GM18507 (cell line): ENCODE data around the gene PFDN1.
"Not testable (repeated sequence)": the region's sequence is repeated elsewhere in the genome, so short reads cannot be mapped to it uniquely, and the experiment has no call there.

Experiments
- DNase-seq: peaks from one replicate; pipeline ENCODE4 v3.0.0; 2011; ENCODE audit warnings: low read depth; ENCODE audit not compliant: insufficient read length; ENCODE audit errors: extremely low spot score
- FAIRE-seq: peaks from 2 replicates; lab custom pipeline; 2011; peaks lifted over from hg19 to GRCh38; lab: Jason Lieb, UNC

The PFDN1 gene

DNA sequence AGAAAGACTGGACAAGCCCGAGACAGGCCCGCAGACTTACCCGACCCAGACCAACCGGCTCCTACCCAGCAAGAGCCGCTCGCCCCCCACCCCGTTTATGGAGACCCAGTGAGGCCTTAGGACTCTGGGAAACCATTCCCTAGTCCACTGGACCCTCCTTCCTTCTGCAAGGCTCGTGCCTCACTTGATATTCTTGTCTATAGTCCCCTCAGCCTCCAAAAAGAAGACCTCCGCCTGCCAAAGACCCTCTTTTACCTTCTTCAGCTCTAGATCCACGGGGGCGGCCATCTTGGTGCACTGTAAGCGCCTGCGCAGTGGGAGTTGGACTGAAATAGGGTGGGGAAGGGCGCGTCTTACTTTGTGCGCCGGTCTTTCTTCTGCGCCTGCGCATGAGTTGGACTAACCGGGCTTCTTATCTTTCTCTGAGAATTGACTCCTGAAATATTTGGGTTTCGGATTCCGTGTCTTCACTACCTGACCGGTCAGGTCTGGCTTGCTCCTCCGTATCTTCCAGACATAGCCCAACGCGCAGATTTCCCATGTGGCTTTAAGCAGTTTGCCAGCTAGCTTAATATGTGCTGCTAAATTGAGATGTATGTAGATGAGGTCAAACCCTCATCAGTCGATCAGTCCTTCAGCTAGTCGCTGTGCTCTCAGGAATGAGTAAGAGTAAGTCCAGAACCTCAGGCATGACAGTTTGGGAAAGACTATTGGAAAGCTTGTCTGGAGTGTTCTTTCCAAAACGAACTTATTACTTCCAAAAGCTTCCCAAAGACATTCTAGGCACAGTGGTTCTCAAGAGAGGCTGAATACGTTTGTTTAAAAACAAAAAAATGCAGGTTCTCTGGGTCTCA is at the start of gene PFDN1:
Gene PFDN1, minus strand, starts transcription at position 316 of the 854 bp plus-strand sequence. Its CDS starts 28 bp downstream, at position 288.
- peak; percentile 94 for FAIRE-seq
- peak; percentile 96 for DNase-seq

DNA sequence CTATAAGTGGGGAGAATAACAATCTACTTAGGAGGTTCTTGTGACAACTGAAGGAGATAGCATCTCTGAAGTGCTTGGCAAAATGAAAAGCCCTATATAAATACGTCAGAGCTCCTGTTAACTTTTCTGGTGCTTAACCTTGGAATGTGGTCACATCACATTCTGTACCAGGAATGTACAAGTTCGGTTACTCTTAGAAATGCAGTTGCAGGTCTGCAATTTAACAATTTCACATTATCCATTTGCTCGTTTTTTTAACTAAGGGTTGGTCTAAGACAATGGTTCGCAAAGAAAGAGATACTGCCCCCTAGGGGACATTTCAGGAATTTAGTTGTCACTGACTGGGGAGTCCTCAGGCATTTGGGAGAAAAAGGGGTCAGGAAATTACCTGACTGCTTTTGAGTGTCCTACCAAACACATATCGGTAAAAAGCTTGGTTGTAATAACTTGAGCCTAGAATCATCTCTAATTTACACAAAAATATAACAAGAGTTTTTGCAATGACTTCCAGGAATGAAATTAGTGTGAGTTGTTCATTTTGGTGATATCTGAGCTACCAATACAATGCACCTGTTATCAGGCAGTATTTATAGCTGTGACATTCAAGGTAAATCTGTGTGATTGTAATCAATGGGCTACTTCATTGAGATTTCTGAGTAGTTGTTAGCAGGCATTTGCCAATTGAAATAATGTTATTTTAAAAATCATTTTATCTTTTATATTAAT is 48.9 kb upstream of the PFDN1 start:
- FAIRE-seq: peak; percentile 84
- DNase-seq: peak; percentile 45

DNA sequence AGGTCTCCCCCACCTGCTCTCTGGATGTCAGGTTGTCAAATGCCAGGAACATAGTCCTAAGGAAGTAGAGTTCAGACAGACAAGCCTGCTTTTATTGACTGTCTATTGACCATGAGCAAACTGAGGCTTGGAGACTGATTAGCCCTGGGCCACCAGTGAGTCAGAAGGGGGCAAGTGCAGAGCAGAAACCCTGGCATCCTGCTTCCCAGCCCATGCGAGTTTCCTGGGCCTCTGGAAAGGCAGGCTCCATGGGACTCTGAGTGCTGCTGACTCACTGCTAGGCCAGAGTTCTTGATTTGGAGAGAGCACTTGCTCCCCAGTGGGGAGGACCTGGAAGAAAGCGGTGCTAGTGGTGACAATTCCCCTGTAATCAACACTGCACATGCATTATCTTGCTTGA is 46.3 kb upstream of the PFDN1 start:
- FAIRE-seq (no peak), DNase-seq (no peak)

- no peak for FAIRE-seq
Observed at GRCh38 chr5:140348104-140348503, 45.2 kb upstream of the PFDN1 start.

DNA sequence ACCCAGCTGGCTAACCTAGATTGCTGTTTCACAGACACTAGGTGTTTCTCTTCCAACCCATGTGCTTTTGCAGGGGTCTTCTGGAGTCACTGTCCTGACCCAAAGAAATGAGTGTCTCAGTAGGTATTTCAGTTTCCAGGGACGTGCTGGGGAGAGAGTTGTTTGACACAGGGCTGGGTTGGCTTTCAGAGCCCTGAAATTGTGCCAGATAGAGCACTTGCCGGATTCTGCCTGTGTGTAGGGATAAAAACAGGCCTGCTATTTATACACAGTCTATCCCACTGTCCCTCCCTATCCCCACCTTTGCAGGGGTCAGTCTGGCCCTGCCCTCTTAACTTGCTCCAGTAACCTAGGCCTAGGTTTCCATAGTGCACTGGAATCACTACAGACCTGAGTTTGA is 44.5 kb upstream of the PFDN1 start:
- no peak for DNase-seq
- no peak for FAIRE-seq

More at GRCh38 chr5:140348104-140348503, 45.2 kb upstream of the PFDN1 start:
- DNase-seq: no peak

- FAIRE-seq: peak; percentile 69
- peak; percentile 63 for DNase-seq
Observed at GRCh38 chr5:140346348-140347221, 43.7 kb upstream of the PFDN1 start, which contains the start of gene HBEGF. Gene HBEGF (minus strand): TSS chr5:140346603. CDS start chr5:140346328, 275 bp downstream.

DNA sequence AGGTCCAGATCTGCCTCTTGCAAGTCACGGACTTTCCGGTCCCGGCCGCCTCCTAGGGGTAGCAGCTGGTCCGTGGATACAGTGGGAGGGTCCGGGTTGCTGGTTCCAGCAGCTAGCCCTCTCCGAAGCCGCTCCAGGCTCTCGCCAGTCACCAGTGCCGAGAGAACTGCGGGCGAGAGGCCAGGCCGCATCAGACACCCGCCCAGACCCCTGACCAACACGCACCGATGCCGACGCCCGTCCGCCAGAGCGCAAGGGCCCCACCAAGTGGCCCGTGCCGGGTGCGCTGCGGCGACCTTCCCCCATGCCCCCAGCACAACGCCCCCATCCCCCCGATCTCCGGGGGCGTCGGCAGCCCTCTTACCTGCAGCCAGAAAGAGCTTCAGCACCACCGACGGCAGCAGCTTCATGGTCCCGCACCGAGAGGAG is 43.0 kb upstream of the PFDN1 start:
- FAIRE-seq: no peak

GRCh38 chr5:140344683-140345423 is 42.0 kb upstream of the PFDN1 start:
- FAIRE-seq (no peak), DNase-seq (no peak)

More for the DNA sequence above, 43.0 kb upstream of the PFDN1 start:
- no peak for DNase-seq

DNA sequence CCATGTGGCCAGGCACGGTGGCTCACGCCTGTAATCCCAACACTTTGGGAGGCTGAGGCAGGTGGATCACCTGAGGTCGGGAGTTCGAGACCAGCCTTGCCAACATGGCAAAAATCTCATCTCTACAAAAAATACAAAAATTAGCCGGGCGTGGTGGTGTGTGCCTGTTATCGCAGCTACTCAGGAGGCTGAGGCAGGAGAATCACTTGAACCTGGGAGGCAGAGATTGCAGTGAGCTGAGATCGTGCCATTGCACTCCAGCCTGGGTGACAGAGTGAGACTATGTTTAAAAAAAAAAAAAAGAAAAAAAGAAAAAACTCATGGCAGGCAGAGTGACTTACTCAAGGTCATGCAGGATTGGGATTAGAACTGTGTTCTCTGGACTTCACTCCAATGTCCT is 40.9 kb upstream of the PFDN1 start:
- not testable (repeated sequence) for FAIRE-seq, DNase-seq

DNA sequence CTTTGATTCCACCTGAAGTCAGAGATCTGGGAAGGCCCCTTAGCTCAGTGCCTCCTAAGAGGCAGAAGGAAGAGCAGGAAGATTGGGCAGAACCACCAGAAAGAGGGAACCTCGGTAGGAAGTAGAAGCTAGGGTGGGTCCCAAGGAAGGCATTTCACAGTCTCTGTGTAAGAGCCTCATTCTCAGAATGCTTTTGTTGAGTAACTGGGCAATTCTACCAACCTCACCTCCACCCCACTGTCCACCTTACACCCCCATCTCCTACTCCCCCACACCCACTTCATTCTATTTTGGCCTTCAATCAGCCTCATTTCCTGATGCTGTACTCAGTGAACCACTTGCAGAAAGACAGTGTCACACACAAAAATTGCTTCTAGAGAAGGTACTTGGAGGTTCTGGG is 40.0 kb upstream of the PFDN1 start:
- DNase-seq (no peak), FAIRE-seq (no peak)

- DNase-seq (peak; percentile 25), FAIRE-seq (peak; percentile 75)
Observed at GRCh38 chr5:140342287-140342686, 39.4 kb upstream of the PFDN1 start.

DNA sequence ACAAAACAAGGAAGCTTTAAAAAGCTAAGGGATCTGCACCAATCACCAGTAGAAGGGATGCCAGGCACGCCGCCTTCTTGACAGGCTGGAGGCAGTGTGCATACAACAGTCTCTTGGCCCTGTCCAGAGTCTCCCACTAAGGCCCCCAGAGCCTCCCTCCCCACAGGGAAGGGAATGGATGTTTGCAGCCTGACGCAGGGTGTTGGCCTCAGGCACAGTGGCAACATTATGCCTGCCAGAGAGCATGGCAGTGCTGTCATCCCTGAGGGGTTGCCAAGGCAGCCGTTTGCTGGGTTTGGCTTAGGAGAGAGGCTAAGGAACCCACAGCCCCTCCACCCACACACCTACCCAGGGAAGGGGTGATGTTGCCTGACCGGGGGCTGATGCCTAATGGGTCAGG is 38.7 kb upstream of the PFDN1 start:
- DNase-seq (no peak), FAIRE-seq (no peak)

DNA sequence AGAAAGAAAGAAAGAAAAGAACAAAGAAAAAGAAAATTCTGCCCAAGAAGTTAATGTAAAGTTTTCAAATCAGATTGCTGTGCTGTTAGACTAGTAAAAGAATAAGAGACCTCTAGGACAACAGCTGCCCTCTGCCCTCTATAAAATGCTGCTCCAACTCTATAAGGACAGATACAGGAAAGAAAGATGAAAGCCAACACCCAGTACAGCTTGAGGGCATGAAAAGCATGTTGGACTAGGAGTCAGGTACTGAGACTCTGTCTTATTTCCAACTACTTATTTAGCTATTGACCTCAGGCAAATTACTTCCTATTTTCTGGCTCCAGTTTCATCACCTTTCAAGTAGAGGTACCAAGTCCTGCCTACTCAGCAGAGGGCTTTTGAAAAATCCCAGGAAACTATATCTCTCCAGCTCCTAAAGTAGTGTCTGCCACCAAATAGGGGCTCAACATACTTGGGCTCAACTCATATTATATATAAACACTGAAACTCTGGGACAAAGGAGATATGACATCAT is 37.8 kb upstream of the PFDN1 start:
- no peak for DNase-seq
- peak; percentile 63 for FAIRE-seq

DNA sequence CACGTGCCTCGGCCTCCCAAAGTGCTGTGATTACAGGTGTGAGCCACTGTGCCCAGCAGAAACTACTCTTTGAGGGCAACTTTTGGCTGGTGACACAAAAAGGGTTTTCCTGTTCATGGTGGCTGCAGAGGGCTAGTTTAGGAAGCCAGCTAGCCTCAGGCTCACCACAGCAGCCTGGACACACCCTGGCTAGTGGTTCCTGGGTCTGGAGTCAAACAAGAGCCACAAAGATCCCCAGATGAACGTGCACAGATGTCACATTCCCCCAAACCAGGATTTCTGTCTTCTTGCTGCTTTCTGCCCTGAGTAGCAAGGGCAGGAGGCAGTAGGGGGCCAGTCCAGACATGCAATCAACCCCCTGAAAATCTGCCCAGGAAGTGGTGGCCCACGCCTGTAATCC is 36.7 kb upstream of the PFDN1 start:
- DNase-seq: no peak
- FAIRE-seq: no peak

DNA sequence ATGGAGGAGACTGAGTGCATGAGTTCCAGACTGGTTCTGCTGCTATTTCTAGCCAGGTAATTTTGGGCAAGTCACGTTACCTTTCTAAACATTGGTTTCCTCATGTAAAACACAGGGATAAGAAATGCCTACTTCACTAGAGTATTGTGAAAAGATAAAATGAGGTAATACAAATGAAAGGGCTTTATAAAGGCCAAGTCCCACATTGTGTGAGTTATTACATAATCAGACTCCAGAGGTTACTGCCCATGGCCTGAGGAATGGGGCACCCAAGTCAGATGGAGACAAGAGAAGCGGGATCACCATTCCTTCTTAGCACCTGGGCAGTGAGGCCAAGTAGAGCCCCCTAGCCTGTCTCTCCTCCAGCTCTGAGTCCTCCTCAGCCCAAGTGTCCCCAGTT is 36.0 kb upstream of the PFDN1 start:
- FAIRE-seq (no peak), DNase-seq (no peak)

DNA sequence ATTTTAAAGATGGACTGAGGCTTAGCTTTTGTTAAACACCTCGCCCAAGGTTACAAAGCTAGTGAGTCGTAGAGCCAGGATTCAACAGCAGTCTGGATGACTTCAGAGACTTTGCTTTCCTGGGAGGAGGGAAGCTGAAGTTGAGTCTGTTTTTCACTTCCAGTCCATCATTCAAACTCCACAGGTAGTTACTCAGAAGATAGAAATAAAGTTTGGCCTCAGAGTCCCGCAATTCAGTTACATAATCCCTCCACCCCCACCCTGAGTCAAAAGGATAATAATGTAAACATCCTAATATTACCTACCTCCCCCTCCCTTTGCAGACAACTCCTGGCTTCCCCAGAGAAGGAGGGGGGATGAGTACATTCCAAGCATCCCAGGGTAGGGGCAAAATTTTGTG is 35.4 kb upstream of the PFDN1 start:
- DNase-seq (no peak), FAIRE-seq (no peak)

DNA sequence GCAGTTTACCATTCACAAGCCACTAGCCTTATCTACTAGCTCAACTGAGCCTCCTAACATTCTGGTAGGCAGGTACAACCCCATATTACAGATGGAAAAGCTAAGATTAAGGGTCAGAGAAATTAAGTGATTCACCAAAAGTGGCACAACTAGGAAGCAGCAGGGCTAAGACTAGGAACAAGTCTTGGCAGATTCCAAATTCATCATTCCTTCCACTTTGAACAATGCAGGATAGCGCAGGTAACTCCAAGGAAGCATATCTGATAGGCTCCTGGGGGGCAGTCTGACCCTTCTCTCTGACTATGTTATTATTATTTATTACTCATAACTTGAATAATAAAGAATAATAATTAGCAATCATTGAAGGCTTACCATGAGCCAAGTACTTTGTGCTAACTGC is 35.0 kb upstream of the PFDN1 start:
- FAIRE-seq: no peak
- DNase-seq: no peak

DNA sequence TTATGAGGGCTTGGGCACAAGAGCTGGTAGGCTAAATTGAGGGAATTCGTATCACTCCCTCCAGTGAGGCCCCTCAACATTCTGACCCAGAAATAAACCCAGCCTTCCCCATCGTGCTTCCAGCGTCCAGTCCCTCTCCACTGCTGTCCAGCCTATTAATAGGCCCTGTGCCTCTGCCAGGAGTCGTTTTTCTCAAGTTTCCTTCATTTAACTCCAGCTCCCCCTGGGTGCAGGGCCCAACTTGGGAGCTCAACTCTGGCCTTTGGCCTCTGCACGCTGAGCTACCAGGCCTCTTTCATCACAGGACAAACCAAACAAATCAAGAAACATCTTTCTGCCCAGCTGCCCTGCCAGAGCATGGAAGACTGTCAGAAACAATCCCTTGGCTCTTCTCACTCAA is 33.5 kb upstream of the PFDN1 start:
- FAIRE-seq: no peak
- DNase-seq: no peak

DNA sequence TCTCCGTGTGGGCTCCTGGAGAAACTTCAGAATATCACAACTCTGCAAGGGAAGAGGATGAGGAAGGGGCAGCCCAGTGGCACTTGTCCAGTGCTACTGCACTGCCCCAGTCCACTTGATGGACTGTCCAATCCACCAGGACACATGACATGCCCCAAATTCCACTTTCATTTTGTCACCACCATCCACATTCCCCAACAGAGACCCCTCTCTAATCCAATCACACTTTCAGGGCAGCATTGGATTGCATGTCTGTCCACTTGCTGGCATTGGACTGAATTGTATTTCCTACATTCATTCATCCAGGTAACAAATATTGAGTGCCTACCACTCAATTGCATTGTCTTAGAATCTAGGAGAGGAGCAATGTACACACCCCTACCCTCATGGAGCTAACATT is 28.7 kb upstream of the PFDN1 start:
- no peak for DNase-seq
- no peak for FAIRE-seq
